Measurements from ENCODE around the gene FOXP2. TPM values are rescaled to one million over a fixed set of nuclear protein-coding genes. Genes with fewer than 3 reads are reported as not detected.

Gene FOXP2
- total and polyA plus RNA-seq, 10 of the 15 experiments (the other 5 are each of a cell fraction or from before 2014, with no cell fraction given): 0.99 to 2.5 (median 1.8) TPM

- no peak for TF ChIP-seq BHLHE40 (IDR thresholded peaks at IDR 0.05; ENCODE audit: borderline replicate concordance in 1 of 2, low read depth in 2 of 2, low read length in 1 of 2)
- TF ChIP-seq IRF3 (IDR thresholded peaks at IDR 0.05): no peak
Measured at GRCh38 chr7:114622221-114622620, 207.6 kb downstream of the FOXP2 start (continued).

GRCh38 chr7:114623146-114623545 is 208.5 kb downstream of the FOXP2 start:
- no TSS peak for BruUV-seq (replicated peaks)
- Histone ChIP-seq H3K27me3 (replicated peaks in 1 of 2; ENCODE audit: control insufficient read depth in 2 of 2, insufficient read depth in 2 of 2, low read length in 1 of 2) (no peaks in the 10 kb centered on the region; a peak in 1 of 4 replicates), H3K4me3 (no peak overlapping the region), H3K79me2 (ENCODE audit: control insufficient read depth, insufficient read depth, low read length) (no peaks in the 10 kb centered on the region), H3K4me2 (ENCODE audit: control insufficient read depth, insufficient read depth) (no peak overlapping the region), H3K36me3 (ENCODE audit: control insufficient read depth in 2 of 2, insufficient read depth in 2 of 2, low read length in 1 of 2) (no peaks in the 10 kb centered on the region), H3K9me3 (replicated peaks; ENCODE audit: control insufficient read depth, insufficient read depth, low read length) (no peaks in the 10 kb centered on the region), H3K9ac (ENCODE audit: control insufficient read depth, insufficient read depth, low read length) (no peak overlapping the region), H3K27ac (ENCODE audit: control insufficient read depth, insufficient read depth) (no peak overlapping the region), H4K20me1 (ENCODE audit: control insufficient read depth, insufficient read depth) (no peaks in the 10 kb centered on the region), H3K4me1 (ENCODE audit: control insufficient read depth, insufficient read depth, low read length) (no peaks in the 10 kb centered on the region), H2AFZ (ENCODE audit: control insufficient read depth, low read depth, low read length) (no peak overlapping the region)
- FAIRE-seq (no peak), DNase-seq (ENCODE audit: low read depth, low spot score) (no peak), ATAC-seq (no peak)
- POLR2A ChIA-PET: no interaction called here
- in situ Hi-C loops (cut with MboI): no loop called here
- RAD21 ChIA-PET (ENCODE audit: unreplicated experiment): interaction anchor here (0.9 kb wide), 1 partner anchor 17 kb away, joined by 3 read pairs; no protein-coding TSS in a partner anchor
- WGBS (ENCODE audit: insufficient coverage, insufficient replicate concordance, low lambda C conversion rate, missing lambda C conversion rate): 28% methylated on average over 2 of the region's 2 CpGs
- SMC1A ChIA-PET (ENCODE audit: uncharacterized antibody, unreplicated experiment): interaction anchor here (1.1 to 2.3 kb wide), 3 partner anchors 8 to 40 kb away, joined by 3 to 10 read pairs (median 3); no protein-coding TSS in a partner anchor
- CTCF ChIA-PET: no interaction called here
- intact Hi-C loops (cut with micrococcal nuclease; ENCODE audit: unreplicated experiment): no loop called here
- TF ChIP-seq SMAD1 (IDR thresholded peaks at IDR 0.05; ENCODE audit: low read depth, partially characterized antibody) (no peak), CBX5 (IDR thresholded peaks at IDR 0.05; ENCODE audit: low read depth) (no peak), KLF5 (IDR thresholded peaks at IDR 0.05; ENCODE audit: partially characterized antibody) (no peak), ZSCAN29 (IDR thresholded peaks at IDR 0.05) (no peak), ZBTB4 (CRISPR knock-in tag; IDR thresholded peaks at IDR 0.05) (no peak), USF2 (IDR thresholded peaks at IDR 0.05; ENCODE audit: borderline replicate concordance, low read depth, low read length) (no peak), BHLHE40 (IDR thresholded peaks at IDR 0.05; ENCODE audit: borderline replicate concordance in 1 of 2, low read depth in 2 of 2, low read length in 1 of 2) (no peak), BCLAF1 (IDR thresholded peaks at IDR 0.05) (no peak), MYB (IDR thresholded peaks at IDR 0.05; ENCODE audit: borderline replicate concordance, low read depth, low read length) (no peak), SPI1 (IDR thresholded peaks at IDR 0.05; ENCODE audit: borderline replicate concordance, insufficient read depth, low read depth, low read length) (no peak), TCF3 (IDR thresholded peaks at IDR 0.05; ENCODE audit: borderline replicate concordance, insufficient read depth, low read depth, low read length) (no peak), MEF2B (IDR thresholded peaks at IDR 0.05; ENCODE audit: partially characterized antibody, poor library complexity, severe bottlenecking) (no peak), GATAD2B (conservative IDR thresholded peaks at IDR 0.05; ENCODE audit: low read depth) (no peak)

Measured in GM12878 (cell line).